Inferior parietal cortex (tissue), 1 donor: ENCODE results near the gene PABPC1L.

Source experiments
- DNase-seq: peaks from one replicate; pipeline ENCODE4 v3.0.0-alpha.2; 2016; ENCODE audit errors: extremely low spot score

The PABPC1L gene

GRCh38 chr20:44900231-44900854 is 9.5 kb upstream of the PABPC1L start:
- DNase-seq: no peak

- no peak for DNase-seq
These were observed 7.9 kb upstream of the PABPC1L start for GRCh38 chr20:44901974-44902373.

GRCh38 chr20:44904377-44904776 is 5.5 kb upstream of the PABPC1L start:
- no peak for DNase-seq

- DNase-seq: no peak
These were observed 631 bp upstream of the PABPC1L start for GRCh38 chr20:44908987-44909871.

GRCh38 chr20:44910690-44911262 is 916 bp downstream of the PABPC1L start:
- DNase-seq: no peak

- no peak for DNase-seq
These were observed 1.5 kb downstream of the PABPC1L start for GRCh38 chr20:44911264-44911921.

- no peak for DNase-seq
These were observed 2.3 kb downstream of the PABPC1L start for GRCh38 chr20:44912189-44912588.

- DNase-seq: no peak
These were observed 5.1 kb downstream of the PABPC1L start for GRCh38 chr20:44914924-44915323.

GRCh38 chr20:44916586-44916985 is 6.7 kb downstream of the PABPC1L start:
- DNase-seq: no peak

GRCh38 chr20:44917399-44917798 is 7.5 kb downstream of the PABPC1L start:
- DNase-seq: no peak

GRCh38 chr20:44918342-44918741 is 8.5 kb downstream of the PABPC1L start:
- DNase-seq: no peak

GRCh38 chr20:44918761-44919160 is 8.9 kb downstream of the PABPC1L start:
- DNase-seq: no peak

GRCh38 chr20:44921447-44921846 is 11.6 kb downstream of the PABPC1L start:
- no peak for DNase-seq

- DNase-seq: no peak
These were observed 14.7 kb downstream of the PABPC1L start for GRCh38 chr20:44924541-44924940.

- DNase-seq: no peak
These were observed 18.7 kb downstream of the PABPC1L start for GRCh38 chr20:44928595-44928994.

GRCh38 chr20:44930517-44931168 is 20.8 kb downstream of the PABPC1L start:
- no peak for DNase-seq

- no peak for DNase-seq
These were observed 22.1 kb downstream of the PABPC1L start for GRCh38 chr20:44931911-44932310.

- no peak for DNase-seq
These were observed 23.1 kb downstream of the PABPC1L start for GRCh38 chr20:44932916-44933315.

- DNase-seq: no peak
These were observed 26.6 kb downstream of the PABPC1L start for GRCh38 chr20:44936510-44936909.

- DNase-seq: peak; percentile 9
These were observed 28.8 kb downstream of the PABPC1L start for GRCh38 chr20:44938637-44939036.

GRCh38 chr20:44941120-44941691 is 31.3 kb downstream of the PABPC1L start:
- DNase-seq: no peak
